HCT116 (cell line): ENCODE results near the gene TRIM68. TPM values are rescaled to one million over a fixed set of nuclear protein-coding genes. Genes with fewer than 3 reads are reported as not detected.

Experiments
- ATAC-seq: fragments of 200-7000 bp; cut with Tn5 transposase; 2 replicates; pipeline ENCODE4 v1.9.1; 2020; ENCODE audit warnings: mild to moderate bottlenecking, moderate library complexity
- BruUV-seq: library from RNA; stranded (reverse); fragments of 400-500 nt; replicated peaks from 2 replicates; lab custom pipeline; 2021; lab: Mats Ljungman, UMichigan
- CTCF ChIA-PET: fragments of 300-600 bp; sonication (Branson Sonifier 250); formaldehyde crosslinking; loops from one replicate; lab custom pipeline; 2021; ENCODE audit warnings: antibody characterized with exemption; lab: Charles Lee
- POLR2A ChIA-PET: fragments of 300-600, 350-600 bp; sonication (Branson Sonifier 250); formaldehyde crosslinking; loops from one replicate; lab custom pipeline; 2021; ENCODE audit warnings: antibody characterized with exemption; lab: Charles Lee
- RAD21 ChIA-PET, 2 experiments: fragments of 300-600 bp; sonication (Branson Sonifier 250); formaldehyde crosslinking; loops; one replicate each; lab custom pipeline; 2023; ENCODE audit warnings: low total read pairs in 2 of 2; ENCODE audit not compliant: uncharacterized antibody in 2 of 2, unreplicated experiment in 2 of 2, low non-redundant PET in 1 of 2; lab: Charles Lee
- DNase-seq: peaks from one replicate; pipeline ENCODE4 v3.0.0-alpha.2; 2010; ENCODE audit warnings: low read depth, low spot score
- H2AFZ ChIP-seq: fragments of 200-600 bp; shearing (Covaris generic), sonication (generic); 2 replicates; pipeline ENCODE4 v1.6.1; 2017; ENCODE audit warnings: low read depth, mixed run types, mixed read lengths, antibody characterized with exemption, low read length; ENCODE audit not compliant: poor library complexity, severe bottlenecking
- H3K27ac ChIP-seq: 2 replicates; pipeline ENCODE4 v1.5.1; 2012; ENCODE audit warnings: low read depth, low read length
- H3K27me3 ChIP-seq: fragments of 200-600 bp; sonication (generic); 2 replicates; pipeline ENCODE4 v1.6.1; 2016; ENCODE audit warnings: mixed run types, low read length, mixed read lengths; ENCODE audit not compliant: insufficient read depth
- H3K36me3 ChIP-seq, 2 experiments: fragments of 200-500 bp in 1 of 2; fragments of 200-600 bp in 1 of 2; sonication (Bioruptor generic) in 1 of 2; sonication (generic) in 1 of 2; 2 replicates each; pipeline versions ENCODE4 v1.5.1 to v1.6.1; 2014 to 2016; ENCODE audit warnings: low read length in 2 of 2, inconsistent platforms in 1 of 2, mixed read lengths in 1 of 2, mixed run types in 1 of 2; ENCODE audit not compliant: insufficient read depth in 2 of 2, control insufficient read depth in 1 of 2
- H3K4me1 ChIP-seq, 2 experiments: fragments of 200-600 bp in 1 of 2; sonication (generic) in 1 of 2; 2 replicates each; pipeline versions ENCODE4 v1.5.1 to v1.6.1; 2012 to 2017; ENCODE audit warnings: low read length in 2 of 2, inconsistent platforms in 1 of 2, mild to moderate bottlenecking in 1 of 2, mixed read lengths in 1 of 2, mixed run types in 1 of 2, moderate library complexity in 1 of 2; ENCODE audit not compliant: insufficient read depth in 2 of 2, control insufficient read depth in 1 of 2
- H3K4me2 ChIP-seq: fragments of 200-600 bp; sonication (generic); 2 replicates; pipeline ENCODE4 v1.6.1; 2017; ENCODE audit warnings: mixed run types, low read length, mixed read lengths
- H3K4me3 ChIP-seq, 2 experiments: fragments of 200-600 bp in 1 of 2; sonication (generic) in 1 of 2; replicated peaks in 1 of 2; 2 replicates each; pipeline ENCODE4 v1.5.1; 2011 to 2016; ENCODE audit warnings: low read length in 2 of 2, control low read depth in 1 of 2, low read depth in 1 of 2, mild to moderate bottlenecking in 1 of 2, mixed read lengths in 1 of 2, mixed run types in 1 of 2
- H3K79me2 ChIP-seq: fragments of 200-600 bp; sonication (generic); 2 replicates; pipeline ENCODE4 v1.6.1; 2017; ENCODE audit warnings: mild to moderate bottlenecking, mixed run types, low read length, moderate library complexity, mixed read lengths; ENCODE audit not compliant: insufficient read depth
- H3K9ac ChIP-seq: fragments of 200-600 bp; sonication (generic); 2 replicates; pipeline ENCODE4 v1.6.1; 2016; ENCODE audit warnings: low read length, mixed read lengths
- H3K9me2 ChIP-seq: fragments of 200-600 bp; sonication (generic), shearing (Covaris generic); 2 replicates; pipeline ENCODE4 v1.6.1; 2017; ENCODE audit warnings: mixed run types, mild to moderate bottlenecking, moderate library complexity; ENCODE audit not compliant: insufficient read depth
- H3K9me3 ChIP-seq, 2 experiments: fragments of 200-500 bp in 1 of 2; fragments of 200-600 bp in 1 of 2; sonication (Bioruptor generic) in 1 of 2; sonication (generic) in 1 of 2; 2 replicates each; pipeline ENCODE4 v1.6.1; 2014 to 2017; ENCODE audit warnings: low read length in 2 of 2, mixed read lengths in 2 of 2, inconsistent platforms in 1 of 2, low read depth in 1 of 2, mild to moderate bottlenecking in 1 of 2, mixed run types in 1 of 2, moderate library complexity in 1 of 2; ENCODE audit not compliant: control insufficient read depth in 1 of 2, insufficient read depth in 1 of 2
- H4K20me1 ChIP-seq: fragments of 200-600 bp; sonication (generic), shearing (Covaris generic); 2 replicates; pipeline ENCODE4 v1.6.1; 2017; ENCODE audit warnings: mixed run types, mild to moderate bottlenecking, moderate library complexity; ENCODE audit not compliant: insufficient read depth
- ATF3 ChIP-seq: IDR thresholded peaks from 2 replicates; pipeline ENCODE4 v1.6.1; 2012
- CBX3 ChIP-seq: IDR thresholded peaks from 2 replicates; pipeline ENCODE4 v1.6.1; 2012; ENCODE audit warnings: low read depth
- EGR1 ChIP-seq: IDR thresholded peaks from 2 replicates; pipeline ENCODE4 v1.6.1; 2012; ENCODE audit warnings: low read depth
- ELF1 ChIP-seq: IDR thresholded peaks from 2 replicates; pipeline ENCODE4 v1.6.1; 2012; ENCODE audit warnings: low read depth, borderline replicate concordance
- EZH2 ChIP-seq: fragments of 200-600 bp; sonication (generic); IDR thresholded peaks from 2 replicates; pipeline ENCODE4 v1.6.1; 2017; ENCODE audit warnings: antibody characterized with exemption, mixed run types
- EZH2phosphoT487 ChIP-seq: fragments of 200-600 bp; IDR thresholded peaks from 2 replicates; pipeline ENCODE4 v1.6.1; 2018; ENCODE audit warnings: antibody characterized with exemption, borderline replicate concordance
- FOSL1 ChIP-seq: IDR thresholded peaks from 2 replicates; pipeline ENCODE4 v1.6.1; 2012; ENCODE audit warnings: low read depth
- JUND ChIP-seq: IDR thresholded peaks from 2 replicates; pipeline ENCODE4 v1.6.1; 2012
- POLR2A ChIP-seq: IDR thresholded peaks from 2 replicates; pipeline ENCODE4 v1.7.0; 2011; ENCODE audit warnings: borderline replicate concordance; ENCODE audit not compliant: insufficient read depth, insufficient read length; ENCODE audit errors: extremely low read depth
- POLR2AphosphoS5 ChIP-seq: IDR thresholded peaks from 2 replicates; pipeline ENCODE4 v1.6.1; 2011; ENCODE audit warnings: mild to moderate bottlenecking, low read depth, low read length, moderate library complexity
- SIN3A ChIP-seq: IDR thresholded peaks from 2 replicates; pipeline ENCODE4 v1.6.1; 2012; ENCODE audit warnings: low read depth
- SP1 ChIP-seq: IDR thresholded peaks from 2 replicates; pipeline ENCODE4 v1.6.1; 2012; ENCODE audit warnings: low read depth
- TCF7L2 ChIP-seq: IDR thresholded peaks from 2 replicates; pipeline ENCODE4 v1.7.0; 2011; ENCODE audit warnings: borderline replicate concordance, inconsistent platforms; ENCODE audit not compliant: insufficient read depth, insufficient read length; ENCODE audit errors: extremely low read depth
- YY1 ChIP-seq: IDR thresholded peaks from 2 replicates; pipeline ENCODE4 v1.6.1; 2011; ENCODE audit warnings: low read length, low read depth, moderate library complexity, mild to moderate bottlenecking; ENCODE audit not compliant: insufficient replicate concordance; ENCODE audit errors: extremely low read depth
- ZFX ChIP-seq: fragments of 450-650 bp; IDR thresholded peaks from 2 replicates; pipeline ENCODE4 v1.6.1; 2017
- ZNF274 ChIP-seq: fragments of 200-500 bp; sonication (Bioruptor generic); IDR thresholded peaks from 2 replicates; pipeline ENCODE4 v1.6.1; 2014; ENCODE audit warnings: mild to moderate bottlenecking, low read depth, low read length, inconsistent platforms
- intact Hi-C: fragments of 100-400 bp; cut with micrococcal nuclease; formaldehyde crosslinking; loops from 2 replicates; pipeline ENCODE4 v1.10.0; 2022
- total RNA-seq: library from RNA; stranded (reverse); gene quantifications from one replicate; pipeline ENCODE4 v1.2.1, GENCODE V29; 2021; ENCODE audit not compliant: unreplicated experiment
- TF ChIP-seq, protein P1 (sequence below): IDR thresholded peaks from 2 replicates; pipeline ENCODE4 v1.6.1; 2012
- TF ChIP-seq, protein P2 (sequence below), 3 experiments: fragments of 200-600 bp in 1 of 3; sonication (generic) in 1 of 3; IDR thresholded peaks in 2 of 3; conservative IDR thresholded peaks in 1 of 3; 2 replicates each; pipeline ENCODE4 v1.5.1; 2012 to 2017; ENCODE audit warnings: low read depth in 2 of 3, low read length in 2 of 3, antibody characterized with exemption in 1 of 3, borderline replicate concordance in 1 of 3, control low read depth in 1 of 3, mild to moderate bottlenecking in 1 of 3, mixed read lengths in 1 of 3, mixed run types in 1 of 3, moderate library complexity in 1 of 3; ENCODE audit not compliant: insufficient read depth in 1 of 3
- TF ChIP-seq, protein P3 (sequence below): IDR thresholded peaks from 2 replicates; pipeline ENCODE4 v1.6.1; 2011; ENCODE audit warnings: mild to moderate bottlenecking, low read length, moderate library complexity; ENCODE audit not compliant: insufficient replicate concordance; ENCODE audit errors: extremely low read depth
- TF ChIP-seq, protein P4 (sequence below): IDR thresholded peaks from 2 replicates; pipeline ENCODE4 v1.6.1; 2012; ENCODE audit warnings: low read depth

TRIM68 gene
- total RNA-seq, 1 experiment from 2014 or later = 8.3 TPM

- Histone ChIP-seq H3K9me3 (no peaks in the 10 kb centered on the region), H3K27ac (no peak overlapping the region), H3K4me1 (no peaks in the 10 kb centered on the region), H3K27me3 (peaks cover 19% of the 10 kb centered on the region; the same call in 1 of the 2 replicates), H3K9ac (no peak overlapping the region), H3K36me3 (no peaks in the 10 kb centered on the region), H3K4me2 (no peak overlapping the region), H4K20me1 (no peaks in the 10 kb centered on the region), H3K9me2 (no peaks in the 10 kb centered on the region), H2AFZ (no peak overlapping the region), H3K79me2 (no peaks in the 10 kb centered on the region), H3K4me3 (no peak overlapping the region)
- no TSS peak for BruUV-seq
- ChIA-PET CTCF (no interaction called here), RAD21 (no interaction called here), POLR2A (no interaction called here)
- TF ChIP-seq EZH2phosphoT487 = no peak
- TF ChIP-seq CBX3 = no peak
- no peak for TF ChIP-seq FOSL1
- no peak for TF ChIP-seq POLR2A
- no peak for TF ChIP-seq SP1
- TF ChIP-seq, protein P1, sequence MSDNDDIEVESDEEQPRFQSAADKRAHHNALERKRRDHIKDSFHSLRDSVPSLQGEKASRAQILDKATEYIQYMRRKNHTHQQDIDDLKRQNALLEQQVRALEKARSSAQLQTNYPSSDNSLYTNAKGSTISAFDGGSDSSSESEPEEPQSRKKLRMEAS = no peak
- TF ChIP-seq JUND = no peak
- TF ChIP-seq POLR2AphosphoS5 = no peak
- TF ChIP-seq, protein P2, sequence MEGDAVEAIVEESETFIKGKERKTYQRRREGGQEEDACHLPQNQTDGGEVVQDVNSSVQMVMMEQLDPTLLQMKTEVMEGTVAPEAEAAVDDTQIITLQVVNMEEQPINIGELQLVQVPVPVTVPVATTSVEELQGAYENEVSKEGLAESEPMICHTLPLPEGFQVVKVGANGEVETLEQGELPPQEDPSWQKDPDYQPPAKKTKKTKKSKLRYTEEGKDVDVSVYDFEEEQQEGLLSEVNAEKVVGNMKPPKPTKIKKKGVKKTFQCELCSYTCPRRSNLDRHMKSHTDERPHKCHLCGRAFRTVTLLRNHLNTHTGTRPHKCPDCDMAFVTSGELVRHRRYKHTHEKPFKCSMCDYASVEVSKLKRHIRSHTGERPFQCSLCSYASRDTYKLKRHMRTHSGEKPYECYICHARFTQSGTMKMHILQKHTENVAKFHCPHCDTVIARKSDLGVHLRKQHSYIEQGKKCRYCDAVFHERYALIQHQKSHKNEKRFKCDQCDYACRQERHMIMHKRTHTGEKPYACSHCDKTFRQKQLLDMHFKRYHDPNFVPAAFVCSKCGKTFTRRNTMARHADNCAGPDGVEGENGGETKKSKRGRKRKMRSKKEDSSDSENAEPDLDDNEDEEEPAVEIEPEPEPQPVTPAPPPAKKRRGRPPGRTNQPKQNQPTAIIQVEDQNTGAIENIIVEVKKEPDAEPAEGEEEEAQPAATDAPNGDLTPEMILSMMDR (IDR thresholded peaks at IDR 0.05 in 2 of 3, conservative IDR thresholded peaks at IDR 0.05 in 1 of 3; ENCODE audit: borderline replicate concordance in 1 of 3, insufficient read depth in 1 of 3, low read depth in 2 of 3, low read length in 2 of 3) = no peak
- TF ChIP-seq EGR1 = no peak
- no peak for TF ChIP-seq SIN3A
- TF ChIP-seq, protein P3, sequence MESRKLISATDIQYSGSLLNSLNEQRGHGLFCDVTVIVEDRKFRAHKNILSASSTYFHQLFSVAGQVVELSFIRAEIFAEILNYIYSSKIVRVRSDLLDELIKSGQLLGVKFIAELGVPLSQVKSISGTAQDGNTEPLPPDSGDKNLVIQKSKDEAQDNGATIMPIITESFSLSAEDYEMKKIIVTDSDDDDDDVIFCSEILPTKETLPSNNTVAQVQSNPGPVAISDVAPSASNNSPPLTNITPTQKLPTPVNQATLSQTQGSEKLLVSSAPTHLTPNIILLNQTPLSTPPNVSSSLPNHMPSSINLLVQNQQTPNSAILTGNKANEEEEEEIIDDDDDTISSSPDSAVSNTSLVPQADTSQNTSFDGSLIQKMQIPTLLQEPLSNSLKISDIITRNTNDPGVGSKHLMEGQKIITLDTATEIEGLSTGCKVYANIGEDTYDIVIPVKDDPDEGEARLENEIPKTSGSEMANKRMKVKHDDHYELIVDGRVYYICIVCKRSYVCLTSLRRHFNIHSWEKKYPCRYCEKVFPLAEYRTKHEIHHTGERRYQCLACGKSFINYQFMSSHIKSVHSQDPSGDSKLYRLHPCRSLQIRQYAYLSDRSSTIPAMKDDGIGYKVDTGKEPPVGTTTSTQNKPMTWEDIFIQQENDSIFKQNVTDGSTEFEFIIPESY = no peak
- TF ChIP-seq ELF1 = no peak
- TF ChIP-seq TCF7L2 = no peak
- no peak for TF ChIP-seq ATF3
- TF ChIP-seq, protein P4, sequence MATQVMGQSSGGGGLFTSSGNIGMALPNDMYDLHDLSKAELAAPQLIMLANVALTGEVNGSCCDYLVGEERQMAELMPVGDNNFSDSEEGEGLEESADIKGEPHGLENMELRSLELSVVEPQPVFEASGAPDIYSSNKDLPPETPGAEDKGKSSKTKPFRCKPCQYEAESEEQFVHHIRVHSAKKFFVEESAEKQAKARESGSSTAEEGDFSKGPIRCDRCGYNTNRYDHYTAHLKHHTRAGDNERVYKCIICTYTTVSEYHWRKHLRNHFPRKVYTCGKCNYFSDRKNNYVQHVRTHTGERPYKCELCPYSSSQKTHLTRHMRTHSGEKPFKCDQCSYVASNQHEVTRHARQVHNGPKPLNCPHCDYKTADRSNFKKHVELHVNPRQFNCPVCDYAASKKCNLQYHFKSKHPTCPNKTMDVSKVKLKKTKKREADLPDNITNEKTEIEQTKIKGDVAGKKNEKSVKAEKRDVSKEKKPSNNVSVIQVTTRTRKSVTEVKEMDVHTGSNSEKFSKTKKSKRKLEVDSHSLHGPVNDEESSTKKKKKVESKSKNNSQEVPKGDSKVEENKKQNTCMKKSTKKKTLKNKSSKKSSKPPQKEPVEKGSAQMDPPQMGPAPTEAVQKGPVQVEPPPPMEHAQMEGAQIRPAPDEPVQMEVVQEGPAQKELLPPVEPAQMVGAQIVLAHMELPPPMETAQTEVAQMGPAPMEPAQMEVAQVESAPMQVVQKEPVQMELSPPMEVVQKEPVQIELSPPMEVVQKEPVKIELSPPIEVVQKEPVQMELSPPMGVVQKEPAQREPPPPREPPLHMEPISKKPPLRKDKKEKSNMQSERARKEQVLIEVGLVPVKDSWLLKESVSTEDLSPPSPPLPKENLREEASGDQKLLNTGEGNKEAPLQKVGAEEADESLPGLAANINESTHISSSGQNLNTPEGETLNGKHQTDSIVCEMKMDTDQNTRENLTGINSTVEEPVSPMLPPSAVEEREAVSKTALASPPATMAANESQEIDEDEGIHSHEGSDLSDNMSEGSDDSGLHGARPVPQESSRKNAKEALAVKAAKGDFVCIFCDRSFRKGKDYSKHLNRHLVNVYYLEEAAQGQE = no peak
- TF ChIP-seq ZFX = no peak
- TF ChIP-seq EZH2 = no peak
- no peak for TF ChIP-seq YY1
- no peak for TF ChIP-seq ZNF274
- no peak for ATAC-seq
- intact Hi-C loops = loop anchor here (10.0 kb wide), 1 partner anchor 769 kb away; the partner anchor contains the start of gene OR51M1
- no peak for DNase-seq
Observed at GRCh38 chr11:4615856-4616444, 7.9 kb upstream of the TRIM68 start.
